HG02678 (cell line): Measurements from ENCODE around the gene SLC30A3.

Experiments used
- ATAC-seq: cut with Tn5 transposase; IDR thresholded peaks from one replicate; pipeline ENCODE4 v1.9.1; 2021; ENCODE audit warnings: mild to moderate bottlenecking, moderate library complexity; ENCODE audit not compliant: unreplicated experiment

Gene SLC30A3

DNA sequence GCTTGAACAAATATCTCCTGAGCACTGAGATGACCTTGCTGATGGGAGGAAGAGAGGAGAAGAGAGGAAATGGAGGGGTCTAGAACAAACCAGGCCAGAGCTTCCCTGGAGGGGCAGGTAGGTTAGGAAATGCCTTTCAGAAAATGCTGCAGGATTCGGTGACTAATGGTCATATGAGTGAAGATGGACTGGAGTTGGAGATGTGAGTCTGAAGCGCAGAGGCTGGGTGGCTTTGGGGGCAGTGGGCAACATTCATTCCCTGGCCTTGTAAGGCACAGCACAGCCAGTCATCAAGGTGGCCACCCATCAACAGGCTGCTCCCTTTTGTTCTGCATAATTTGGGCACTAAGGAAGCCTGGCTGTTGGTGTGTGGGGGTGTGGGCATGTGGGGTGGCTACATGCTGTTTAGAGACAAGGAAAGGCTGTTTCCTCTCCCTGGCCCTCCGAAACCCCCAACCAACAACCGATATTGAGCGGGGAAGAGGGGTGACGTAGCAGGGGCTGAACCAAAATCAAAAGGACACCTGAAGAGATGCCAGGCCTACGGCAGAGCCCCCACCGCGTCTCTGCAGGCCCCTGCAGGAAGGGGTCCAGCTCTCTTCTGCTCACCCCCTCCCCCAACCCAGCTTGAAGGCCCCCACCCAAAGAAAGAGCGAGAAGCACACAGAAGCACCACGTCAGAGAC lies 1.5 kb downstream of the SLC30A3 start:
- ATAC-seq: no peak

DNA sequence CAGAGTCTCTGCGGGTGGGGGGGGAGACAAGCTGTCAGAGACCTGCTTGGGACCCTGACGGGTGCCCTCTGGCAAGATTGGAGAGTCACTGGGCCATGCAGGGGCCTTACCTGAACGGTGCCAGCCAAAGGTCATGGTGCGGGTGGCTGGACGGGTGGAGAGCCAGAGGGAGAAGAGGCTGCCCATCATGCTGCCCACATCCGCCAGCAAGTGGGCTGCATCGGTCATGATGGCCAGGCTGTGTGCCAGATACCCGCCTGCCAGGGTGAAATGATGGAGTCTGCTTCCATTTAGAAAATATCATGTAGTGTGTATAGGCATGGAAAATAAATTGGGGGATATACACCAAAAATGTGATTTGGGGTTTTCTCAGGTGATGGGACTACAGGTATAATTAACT lies 4.8 kb downstream of the SLC30A3 start:
- no peak for ATAC-seq

DNA sequence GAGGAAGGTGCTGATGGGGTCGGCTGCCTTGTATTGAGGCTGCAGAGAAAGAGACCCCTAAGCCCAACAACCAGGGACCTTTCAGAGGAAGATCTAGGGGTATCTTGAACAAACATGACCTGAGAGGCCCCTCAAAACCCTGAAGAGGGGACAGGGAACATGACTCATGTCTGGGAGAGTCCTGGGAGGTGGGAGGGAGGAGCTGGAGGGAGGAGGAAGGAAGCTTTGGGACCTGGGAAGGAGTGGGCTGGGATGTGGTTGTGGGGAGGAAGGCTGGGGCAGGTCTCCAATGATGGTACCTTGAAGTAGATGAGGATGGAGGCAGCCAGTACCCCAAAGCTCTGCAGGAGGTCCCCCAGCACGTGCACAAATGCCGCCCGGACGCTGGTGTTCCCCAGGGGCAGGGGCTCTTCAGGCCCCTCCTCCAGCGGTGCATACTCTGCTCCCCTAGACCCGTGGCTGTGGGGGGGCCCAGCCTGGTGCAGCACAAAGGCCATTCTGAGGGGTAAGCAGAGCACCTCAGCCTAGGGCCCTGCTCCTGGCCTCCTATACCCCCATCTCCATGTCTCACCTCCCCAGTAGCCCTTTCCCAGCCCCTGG lies 5.9 kb downstream of the SLC30A3 start:
- no peak for ATAC-seq

DNA sequence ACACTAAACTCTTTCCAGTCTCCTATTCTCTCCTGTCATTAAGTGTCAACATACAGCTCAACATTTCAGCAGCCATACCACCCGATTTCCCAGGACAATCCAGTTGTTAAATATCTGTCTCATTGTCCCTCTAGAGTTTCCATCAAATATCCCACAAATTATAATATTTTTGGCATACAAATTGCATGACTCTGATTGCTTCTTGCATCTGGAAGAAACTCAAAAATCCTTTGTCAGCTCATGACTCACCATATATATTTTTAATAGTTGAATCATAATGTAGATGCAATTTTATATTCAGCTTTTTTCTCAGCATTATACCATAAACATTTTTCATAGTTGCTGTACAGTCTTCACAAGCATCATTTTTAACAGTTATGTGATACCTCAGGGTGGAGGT lies 7.2 kb downstream of the SLC30A3 start:
- ATAC-seq: no peak

DNA sequence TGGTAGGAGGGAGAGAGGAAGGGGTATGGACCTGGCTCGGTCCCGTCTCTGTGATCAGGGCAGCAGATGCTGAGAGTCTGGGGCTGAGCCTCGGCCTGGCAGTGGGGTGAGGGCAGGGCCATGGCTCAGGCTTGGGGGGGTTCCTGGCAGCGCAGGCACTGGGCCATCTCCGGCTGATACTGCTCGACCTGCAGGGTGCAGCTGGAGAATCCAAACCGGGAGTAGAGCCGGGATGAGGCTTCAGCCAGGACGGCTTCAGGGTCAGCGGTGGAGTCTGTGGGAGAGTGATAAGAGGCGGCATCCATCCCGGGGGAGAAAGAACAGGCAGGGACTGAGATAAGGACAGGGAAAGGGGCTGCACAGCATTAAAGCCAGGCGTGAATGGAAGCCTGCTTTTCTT lies 7.7 kb downstream of the SLC30A3 start:
- no peak for ATAC-seq

DNA sequence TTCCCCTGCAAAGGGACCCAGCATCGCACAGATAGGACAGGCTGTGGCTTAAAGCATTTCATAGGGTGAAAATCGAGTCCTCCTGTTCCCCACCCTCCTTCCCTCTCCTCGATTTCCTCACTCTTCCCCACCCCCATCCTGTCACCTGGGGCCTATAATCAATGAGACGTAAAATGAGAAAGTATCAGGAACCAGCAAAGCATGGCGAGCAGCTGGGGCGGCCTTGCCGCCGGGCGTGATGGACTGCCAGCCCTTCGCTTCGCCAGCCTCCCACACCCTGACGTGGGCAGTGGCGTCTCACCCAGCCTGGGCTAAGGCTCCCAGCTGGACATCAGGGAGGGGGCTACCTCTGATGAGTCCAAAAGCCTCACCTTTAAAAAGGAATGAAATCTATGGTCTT lies 11.1 kb downstream of the SLC30A3 start:
- no peak for ATAC-seq

DNA sequence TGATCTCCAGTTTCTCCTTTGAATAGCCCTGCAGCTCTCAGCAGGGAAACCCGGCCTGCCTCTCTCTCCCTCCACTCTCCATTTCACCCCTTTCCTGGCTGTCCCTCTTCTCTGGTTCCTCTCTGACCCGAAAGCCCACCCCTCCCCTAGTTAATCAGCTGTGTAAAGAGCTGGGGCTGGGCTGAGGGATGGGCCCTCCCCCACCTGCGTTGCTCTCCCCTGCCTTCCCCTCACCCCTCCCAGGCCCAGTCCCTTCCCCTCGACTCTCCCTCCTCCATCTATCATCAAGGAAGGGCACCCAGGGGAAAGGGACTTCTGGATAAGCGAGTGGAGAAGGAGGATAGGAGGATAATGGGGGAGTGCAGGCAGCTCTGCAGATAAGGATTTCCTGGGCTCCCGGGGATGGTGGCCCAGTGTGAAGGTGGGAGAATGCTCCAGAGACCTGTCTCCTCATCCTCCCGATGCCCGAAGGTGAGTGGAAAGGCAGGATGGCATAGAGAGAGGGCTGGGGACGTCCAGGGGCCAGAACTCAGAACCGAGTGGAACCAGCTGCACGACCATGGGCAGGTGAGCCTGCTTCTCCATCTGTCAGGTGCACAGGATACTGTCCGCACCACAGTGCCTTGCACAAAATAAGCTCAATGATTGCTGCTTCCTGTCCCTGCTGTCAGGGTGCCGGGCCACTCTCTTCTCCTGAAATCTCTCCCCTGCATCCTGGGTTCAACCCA lies 12.0 kb downstream of the SLC30A3 start:
- ATAC-seq: no peak

DNA sequence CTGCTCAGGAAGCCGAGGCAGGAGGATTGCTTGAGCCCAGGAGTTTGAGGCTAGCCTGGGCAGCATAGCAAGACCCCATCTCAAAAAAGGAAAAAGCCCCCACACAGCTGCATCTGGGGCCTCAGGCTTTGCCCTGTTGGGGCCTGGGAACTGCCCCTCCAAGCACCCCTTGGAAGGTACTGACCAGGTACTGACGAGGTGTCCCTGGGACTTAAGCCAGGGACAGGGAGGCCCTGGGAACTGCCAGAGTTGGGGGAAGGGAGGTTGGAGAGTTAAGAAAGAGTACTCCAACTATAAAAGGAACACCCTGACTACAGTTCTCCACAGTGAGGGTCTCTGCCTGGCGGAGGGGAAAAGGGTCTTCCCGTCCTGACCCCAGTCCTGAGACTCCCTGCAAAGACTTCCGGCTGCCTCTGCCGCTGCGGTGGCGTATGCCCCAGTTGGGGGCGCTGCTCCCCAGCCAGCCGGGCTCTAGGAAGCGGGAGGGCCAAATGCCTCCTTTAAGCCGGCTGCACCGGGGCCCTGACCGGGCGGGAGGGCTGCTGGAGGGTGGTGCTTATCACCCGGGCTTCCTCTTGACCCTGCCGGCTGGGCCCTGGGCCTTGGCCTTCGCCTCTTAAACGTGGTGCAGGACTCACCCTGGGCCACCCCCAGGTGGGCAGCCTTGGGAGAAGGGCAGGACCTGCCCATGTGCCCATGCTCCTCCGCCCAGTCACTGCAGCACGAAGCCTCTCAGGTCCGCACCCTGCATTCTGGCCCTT lies 12.8 kb downstream of the SLC30A3 start:
- ATAC-seq: no peak

DNA sequence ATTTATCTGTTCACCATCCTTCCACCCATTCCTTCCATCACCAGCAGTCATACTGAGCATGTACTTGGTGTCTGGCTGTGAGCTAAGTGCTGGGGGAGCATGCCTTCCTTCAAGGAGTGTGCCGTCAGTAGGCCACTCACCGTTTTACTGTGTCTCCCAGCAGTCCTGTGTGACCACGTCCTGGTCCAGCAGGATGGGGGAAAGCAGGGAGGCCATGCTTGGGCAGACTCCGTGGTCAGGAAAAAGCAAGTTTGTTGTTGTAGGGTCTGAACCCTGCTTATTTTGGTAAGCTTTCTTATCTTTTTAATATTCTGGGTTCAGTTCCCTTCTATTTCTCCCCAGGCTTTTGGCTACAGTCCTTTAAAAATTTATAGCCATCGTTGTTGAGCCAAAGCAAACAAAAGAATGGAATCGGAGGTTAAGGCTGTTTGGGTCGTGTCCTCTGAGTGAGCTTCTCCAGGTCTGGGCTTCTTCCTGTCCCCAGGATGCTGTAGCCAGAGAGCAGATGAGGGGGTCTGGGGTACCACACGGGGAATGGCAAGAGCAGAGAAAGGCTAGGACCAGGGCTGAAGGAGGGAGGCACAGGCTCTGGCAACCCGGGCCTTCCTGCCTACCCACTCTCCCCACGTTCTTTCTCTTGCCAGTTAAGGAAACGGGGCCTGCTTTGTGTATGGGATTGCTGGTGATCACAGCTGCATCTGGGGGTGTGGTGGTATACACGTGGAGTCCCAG lies 13.5 kb downstream of the SLC30A3 start:
- ATAC-seq: no peak

DNA sequence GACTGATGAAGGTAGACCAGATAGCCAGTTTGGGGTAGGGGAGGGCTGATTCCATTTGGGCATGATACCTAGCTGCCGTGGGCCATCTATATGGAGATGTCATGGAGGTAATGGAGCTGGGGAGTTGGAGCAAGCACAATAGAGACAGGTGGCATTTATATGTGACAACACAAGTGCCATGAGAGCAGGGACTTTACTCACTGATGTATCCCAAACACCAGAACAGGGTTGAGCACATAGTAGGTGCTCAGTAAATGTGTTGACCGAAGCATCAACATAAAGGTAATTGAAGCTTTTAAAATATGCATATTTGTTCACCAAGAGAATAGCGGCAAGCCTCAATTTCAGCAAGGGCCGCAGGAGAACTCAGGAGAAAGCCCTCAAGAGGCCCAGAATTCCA lies 15.0 kb downstream of the SLC30A3 start:
- no peak for ATAC-seq

DNA sequence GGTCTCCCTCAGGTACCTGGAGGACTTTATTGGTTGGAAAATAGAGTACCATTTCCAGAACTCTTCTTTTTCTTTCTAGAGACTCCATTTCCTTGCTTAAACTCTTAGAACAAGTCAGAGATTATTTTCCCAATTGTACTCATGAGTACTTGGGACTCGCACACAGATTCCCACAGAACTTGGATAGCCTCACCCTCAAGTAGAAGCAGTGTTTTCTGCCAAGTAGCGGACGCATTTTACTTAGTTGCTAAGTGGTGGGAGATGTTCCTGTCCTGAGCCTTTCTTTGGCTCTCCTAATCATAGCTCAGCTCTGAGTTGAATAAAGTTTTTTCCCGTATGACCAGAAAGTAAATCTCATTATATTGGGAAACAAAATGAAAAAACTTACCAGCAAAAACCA lies 17.2 kb downstream of the SLC30A3 start:
- ATAC-seq: no peak

DNA sequence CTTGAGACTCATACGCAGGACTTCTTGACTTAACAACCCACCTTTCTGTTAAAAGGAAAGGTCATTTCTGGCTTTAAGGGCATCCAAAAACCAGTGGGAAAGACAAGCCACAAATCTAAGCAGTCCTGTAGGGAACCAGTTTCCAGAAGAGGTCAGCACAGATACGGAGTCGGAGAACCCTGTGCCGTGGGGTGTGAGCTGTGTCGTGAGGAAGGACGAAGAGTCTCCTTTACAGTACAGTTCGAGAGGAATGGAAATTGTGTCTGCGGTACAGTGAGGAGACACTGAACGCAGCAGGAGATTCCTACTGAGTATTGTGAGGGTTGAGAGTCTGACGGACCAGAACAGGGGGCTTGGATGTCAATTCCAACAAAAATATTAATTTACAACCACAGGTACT lies 17.7 kb downstream of the SLC30A3 start:
- ATAC-seq: no peak

DNA sequence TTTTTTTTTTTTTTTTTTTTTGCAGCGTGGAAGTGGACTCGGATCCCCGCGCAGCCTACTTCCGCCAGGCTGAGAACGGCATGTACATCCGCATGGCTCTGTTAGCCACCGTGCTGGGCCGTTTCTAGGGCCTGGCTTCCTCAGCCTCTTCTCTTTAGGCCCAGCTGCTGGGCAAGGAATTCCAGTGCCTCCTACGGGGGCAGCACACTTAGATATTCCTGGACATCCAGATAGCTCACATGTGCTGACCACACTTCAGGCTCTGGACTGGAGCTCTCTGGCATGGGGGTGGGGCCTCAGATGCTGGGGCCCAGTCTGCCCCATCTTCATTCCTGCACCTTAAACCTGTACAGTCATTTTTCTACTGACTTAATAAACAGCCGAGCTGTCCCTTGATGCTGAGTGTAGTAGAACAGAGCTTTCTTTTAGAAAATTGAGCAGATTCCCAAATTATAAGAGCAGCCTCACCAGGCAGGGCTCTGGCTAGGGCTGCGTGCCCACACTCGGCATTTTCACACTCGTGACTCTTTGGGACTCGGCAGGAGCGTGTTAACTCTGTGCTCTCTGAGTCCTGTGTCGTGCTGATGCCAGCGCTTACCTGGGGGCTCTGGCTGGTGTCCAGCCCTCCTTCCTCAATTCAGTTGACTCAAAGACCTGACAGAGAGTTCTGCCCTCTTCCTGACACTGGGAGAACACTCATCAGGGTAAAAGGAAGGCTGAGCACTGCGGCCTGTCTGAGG lies 19.3 kb downstream of the SLC30A3 start:
- no peak for ATAC-seq

DNA sequence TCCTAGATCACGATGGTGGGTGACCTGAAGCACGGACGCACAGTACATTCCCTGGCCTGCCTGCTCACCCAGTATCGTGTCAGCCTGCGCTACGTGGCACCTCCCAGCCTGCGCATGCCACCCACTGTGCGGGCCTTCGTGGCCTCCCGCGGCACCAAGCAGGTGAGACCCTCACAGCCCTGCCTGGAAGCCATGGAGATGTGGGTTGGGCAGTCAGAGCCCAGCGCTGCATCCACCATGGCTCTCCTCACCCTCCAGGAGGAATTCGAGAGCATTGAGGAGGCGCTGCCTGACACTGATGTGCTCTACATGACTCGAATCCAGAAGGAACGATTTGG lies 20.3 kb downstream of the SLC30A3 start:
- ATAC-seq: no peak

DNA sequence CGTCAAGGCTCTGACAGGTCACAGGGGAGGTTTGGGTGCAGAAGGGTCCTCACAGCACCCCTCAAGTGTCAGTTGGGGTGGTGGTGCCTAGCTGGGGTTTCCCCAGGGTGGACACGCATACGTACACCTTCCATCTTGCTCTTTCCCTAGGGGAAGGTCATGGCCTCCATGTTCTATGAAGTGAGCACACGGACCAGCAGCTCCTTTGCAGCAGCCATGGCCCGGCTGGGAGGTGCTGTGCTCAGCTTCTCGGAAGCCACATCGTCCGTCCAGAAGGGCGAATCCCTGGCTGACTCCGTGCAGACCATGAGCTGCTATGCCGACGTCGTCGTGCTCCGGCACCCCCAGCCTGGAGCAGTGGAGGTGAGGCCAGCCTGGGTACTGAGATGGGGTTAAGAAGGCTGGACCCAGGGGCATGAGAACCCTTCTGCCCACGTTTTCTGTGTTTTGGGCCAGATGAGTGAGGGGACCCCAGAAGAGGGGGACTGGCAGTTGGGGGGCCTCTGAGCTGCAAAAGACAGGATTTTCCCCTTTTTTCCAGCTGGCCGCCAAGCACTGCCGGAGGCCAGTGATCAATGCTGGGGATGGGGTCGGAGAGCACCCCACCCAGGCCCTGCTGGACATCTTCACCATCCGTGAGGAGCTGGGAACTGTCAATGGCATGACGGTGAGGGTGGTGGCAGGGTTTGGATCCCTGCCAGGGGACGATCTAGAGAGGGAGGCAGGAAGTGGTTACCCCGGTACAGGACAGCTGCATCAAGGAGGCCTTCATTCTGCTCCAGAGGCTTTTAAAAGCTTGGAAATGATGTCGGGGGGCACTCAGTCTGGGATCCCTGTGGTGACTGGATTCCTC lies 20.9 kb downstream of the SLC30A3 start:
- no peak for ATAC-seq

DNA sequence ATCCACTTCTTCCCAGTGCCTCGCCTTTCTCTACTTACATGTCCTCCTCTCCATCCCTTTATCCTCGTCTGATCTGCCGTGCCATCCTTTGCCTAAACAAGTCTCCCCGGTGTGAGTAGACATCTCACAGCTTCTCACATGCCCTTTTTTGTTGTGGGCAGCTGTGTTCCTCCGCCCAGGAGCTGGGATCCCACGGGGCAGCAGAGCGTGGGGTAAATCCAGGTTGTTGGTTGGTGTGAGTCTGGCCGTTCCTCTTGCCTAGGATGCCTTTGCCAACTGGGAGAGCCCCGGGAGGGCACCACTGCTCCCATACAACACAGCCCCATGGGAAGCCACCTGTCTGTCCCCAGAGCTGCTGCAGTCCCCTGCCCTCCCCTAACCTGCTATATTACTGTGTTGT lies 22.4 kb downstream of the SLC30A3 start:
- no peak for ATAC-seq

DNA sequence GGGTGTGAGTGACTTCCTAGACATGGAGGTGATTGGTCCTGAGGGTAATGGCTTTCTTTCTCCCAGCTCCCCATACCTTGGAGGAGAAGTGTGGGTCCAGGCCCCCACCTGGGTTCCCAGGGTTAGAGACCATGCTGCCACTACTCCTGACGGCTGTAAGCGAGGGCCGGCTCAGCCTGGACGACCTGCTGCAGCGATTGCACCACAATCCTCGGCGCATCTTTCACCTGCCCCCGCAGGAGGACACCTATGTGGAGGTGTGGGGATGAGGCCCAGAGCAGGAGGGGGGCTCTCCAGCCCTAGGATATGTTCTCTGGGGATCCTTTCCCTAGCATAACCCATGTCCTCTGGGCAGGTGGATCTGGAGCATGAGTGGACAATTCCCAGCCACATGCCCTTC lies 23.9 kb downstream of the SLC30A3 start:
- no peak for ATAC-seq

DNA sequence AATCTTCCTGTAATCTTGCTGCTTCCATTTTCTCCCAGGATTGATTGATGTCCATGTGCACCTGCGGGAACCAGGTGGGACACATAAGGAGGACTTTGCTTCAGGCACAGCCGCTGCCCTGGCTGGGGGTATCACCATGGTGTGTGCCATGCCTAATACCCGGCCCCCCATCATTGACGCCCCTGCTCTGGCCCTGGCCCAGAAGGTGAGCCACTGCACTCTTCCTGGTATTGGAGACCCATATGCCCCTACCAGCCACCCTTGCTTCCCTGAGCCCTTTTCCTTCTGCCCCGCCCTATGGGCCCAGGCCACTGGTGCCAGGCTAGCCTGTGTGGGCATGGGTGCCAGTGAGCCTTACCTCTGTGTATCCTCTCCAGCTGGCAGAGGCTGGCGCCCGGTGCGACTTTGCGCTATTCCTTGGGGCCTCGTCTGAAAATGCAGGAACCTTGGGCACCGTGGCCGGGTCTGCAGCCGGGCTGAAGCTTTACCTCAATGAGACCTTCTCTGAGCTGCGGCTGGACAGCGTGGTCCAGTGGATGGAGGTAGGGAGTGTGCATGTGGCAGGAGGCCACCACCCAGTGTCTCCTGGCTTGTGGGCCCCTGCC lies 25.4 kb downstream of the SLC30A3 start:
- ATAC-seq: no peak

DNA sequence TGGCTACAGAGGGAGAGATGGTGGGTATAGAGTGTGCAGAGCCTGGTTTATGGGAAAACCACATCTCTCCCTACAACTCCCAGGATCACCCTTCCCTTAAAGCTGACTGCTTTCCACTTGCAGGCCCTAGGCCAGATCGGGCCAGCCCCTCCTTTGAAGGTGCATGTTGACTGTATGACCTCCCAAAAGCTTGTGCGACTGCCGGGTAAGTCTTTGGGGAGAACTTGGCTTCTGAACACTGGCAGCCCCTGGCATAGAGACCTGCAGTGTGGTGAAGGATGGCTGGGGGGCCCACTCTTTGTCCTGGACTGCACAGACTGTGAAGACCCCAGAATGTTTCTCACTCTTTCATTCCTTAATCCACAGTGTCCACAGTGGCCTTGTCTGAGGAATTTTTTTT lies 26.2 kb downstream of the SLC30A3 start:
- ATAC-seq: no peak
